HG03280 (cell line): ENCODE measurements around the gene TEX51.

Experiments used
- ATAC-seq: cut with Tn5 transposase; IDR thresholded peaks from one replicate; pipeline ENCODE4 v1.9.1; 2021; ENCODE audit warnings: mild to moderate bottlenecking, moderate library complexity; ENCODE audit not compliant: unreplicated experiment

Gene TEX51

GRCh38 chr2:126891681-126892500 lies 6.8 kb upstream of the TEX51 start:
- no peak for ATAC-seq

- no peak for ATAC-seq
Measured at GRCh38 chr2:126893153-126893552, 5.5 kb upstream of the TEX51 start.

- no peak for ATAC-seq
Measured at GRCh38 chr2:126893606-126894005, 5.1 kb upstream of the TEX51 start.

- ATAC-seq: no peak
Measured at GRCh38 chr2:126894082-126894481, 4.6 kb upstream of the TEX51 start.

GRCh38 chr2:126894585-126895182 lies 4.0 kb upstream of the TEX51 start:
- no peak for ATAC-seq

- ATAC-seq: no peak
Measured at GRCh38 chr2:126895336-126895735, 3.4 kb upstream of the TEX51 start.

GRCh38 chr2:126896471-126896870 lies 2.2 kb upstream of the TEX51 start:
- no peak for ATAC-seq

GRCh38 chr2:126899616-126900185 lies 1.0 kb downstream of the TEX51 start:
- no peak for ATAC-seq

- no peak for ATAC-seq
Measured at GRCh38 chr2:126900646-126901319, 2.1 kb downstream of the TEX51 start.

- ATAC-seq: no peak
Measured at GRCh38 chr2:126901459-126901858, 2.8 kb downstream of the TEX51 start.

- no peak for ATAC-seq
Measured at GRCh38 chr2:126902152-126902835, 3.6 kb downstream of the TEX51 start.

- ATAC-seq: no peak
Measured at GRCh38 chr2:126902859-126903258, 4.2 kb downstream of the TEX51 start.

- ATAC-seq: no peak
Measured at GRCh38 chr2:126905991-126906390, 7.3 kb downstream of the TEX51 start.

GRCh38 chr2:126906781-126907180 lies 8.1 kb downstream of the TEX51 start:
- ATAC-seq: no peak

GRCh38 chr2:126907671-126908070 lies 9.0 kb downstream of the TEX51 start:
- no peak for ATAC-seq

- ATAC-seq: no peak
Measured at GRCh38 chr2:126908721-126909177, 10.1 kb downstream of the TEX51 start.

- ATAC-seq: no peak
Measured at GRCh38 chr2:126909366-126909765, 10.7 kb downstream of the TEX51 start.

- no peak for ATAC-seq
Measured at GRCh38 chr2:126909781-126910180, 11.1 kb downstream of the TEX51 start.

GRCh38 chr2:126910637-126911036 lies 11.9 kb downstream of the TEX51 start:
- no peak for ATAC-seq

GRCh38 chr2:126911111-126911796 lies 12.6 kb downstream of the TEX51 start:
- no peak for ATAC-seq
